ENCODE measurements around the gene PTPRZ1. TPM values are rescaled to one million over a fixed set of nuclear protein-coding genes. Genes with fewer than 3 reads are reported as not detected.

Gene PTPRZ1
- total and polyA plus RNA-seq, 2 of the 4 experiments (the other 2 are of a cell fraction): not detected

DNA sequence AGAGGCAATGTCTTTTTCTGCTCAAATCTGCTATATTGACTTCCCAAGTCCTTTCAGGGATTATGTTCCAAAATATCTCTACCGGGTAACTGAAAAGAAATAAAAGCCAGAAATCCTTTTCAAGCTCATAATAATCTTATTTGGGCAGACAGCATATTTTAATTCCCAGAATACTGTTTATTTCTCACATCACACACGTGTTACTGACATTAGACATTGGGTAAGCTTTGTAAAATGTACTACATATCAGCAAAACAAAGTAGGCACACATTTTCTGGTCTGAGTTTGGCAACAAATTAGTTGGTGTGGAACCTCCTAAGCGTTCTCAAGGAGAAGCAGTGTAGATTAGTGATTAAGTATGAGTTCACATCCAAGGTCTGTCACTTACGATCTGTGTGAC lies 10.4 kb upstream of the PTPRZ1 start:
- no peaks in the 10 kb centered on the region for H3K4me1 ChIP-seq (ENCODE audit: control insufficient read depth, insufficient read depth, low read length)
- H4K8ac ChIP-seq (ENCODE audit: low read depth in 2 of 2, low read length in 2 of 2): no peak overlapping the region
- H3K4ac ChIP-seq (ENCODE audit: low read depth, low read length): no peak overlapping the region
- intact Hi-C loops (cut with micrococcal nuclease) (no loop called here), in situ Hi-C loops (cut with MboI; ENCODE audit: low sequenced_read_pairs) (no loop called here), dilution Hi-C loops (cut with HindIII; ENCODE audit: low sequenced_read_pairs, unreplicated experiment) (no loop called here)
- H3K23ac ChIP-seq (ENCODE audit: low read depth, low read length): no peak overlapping the region
- no peak overlapping the region for H2AFZ ChIP-seq (replicated peaks; ENCODE audit: low read length, poor library complexity)
- H3K56ac ChIP-seq (ENCODE audit: extremely low read depth, insufficient read depth, low read length): no peak overlapping the region
- no peak for DNase-seq
- H2BK120ac ChIP-seq (ENCODE audit: low read depth, low read length): no peak overlapping the region
- no peak overlapping the region for H3K4me3 ChIP-seq (ENCODE audit: insufficient read depth, low read depth, low read length)
- no peaks in the 10 kb centered on the region for H3K9me3 ChIP-seq (ENCODE audit: control insufficient read depth, insufficient read depth, low read length)
- no TSS peak for BruUV-seq (replicated peaks)
- H3K79me1 ChIP-seq (ENCODE audit: low read depth in 1 of 2, low read length in 2 of 2): no peaks in the 10 kb centered on the region
- H3K27me3 ChIP-seq (ENCODE audit: control insufficient read depth, insufficient read depth, low read length): no peaks in the 10 kb centered on the region
- no peak overlapping the region for H2BK20ac ChIP-seq (ENCODE audit: low read depth, low read length)
- ChIA-PET POLR2A (ENCODE audit: unreplicated experiment) (interaction anchor here (0.6 kb wide), 1 partner anchor 681 kb away, joined by 3 read pairs; no protein-coding TSS in a partner anchor), CTCF (interaction anchor here (0.9 kb wide), 1 partner anchor 79 kb away, joined by 3 read pairs; no protein-coding TSS in a partner anchor)
- no peak overlapping the region for H4K5ac ChIP-seq (ENCODE audit: low read depth, low read length)
- H3K4me2 ChIP-seq (ENCODE audit: low read depth, low read length): no peak overlapping the region
- TF ChIP-seq, protein P1, sequence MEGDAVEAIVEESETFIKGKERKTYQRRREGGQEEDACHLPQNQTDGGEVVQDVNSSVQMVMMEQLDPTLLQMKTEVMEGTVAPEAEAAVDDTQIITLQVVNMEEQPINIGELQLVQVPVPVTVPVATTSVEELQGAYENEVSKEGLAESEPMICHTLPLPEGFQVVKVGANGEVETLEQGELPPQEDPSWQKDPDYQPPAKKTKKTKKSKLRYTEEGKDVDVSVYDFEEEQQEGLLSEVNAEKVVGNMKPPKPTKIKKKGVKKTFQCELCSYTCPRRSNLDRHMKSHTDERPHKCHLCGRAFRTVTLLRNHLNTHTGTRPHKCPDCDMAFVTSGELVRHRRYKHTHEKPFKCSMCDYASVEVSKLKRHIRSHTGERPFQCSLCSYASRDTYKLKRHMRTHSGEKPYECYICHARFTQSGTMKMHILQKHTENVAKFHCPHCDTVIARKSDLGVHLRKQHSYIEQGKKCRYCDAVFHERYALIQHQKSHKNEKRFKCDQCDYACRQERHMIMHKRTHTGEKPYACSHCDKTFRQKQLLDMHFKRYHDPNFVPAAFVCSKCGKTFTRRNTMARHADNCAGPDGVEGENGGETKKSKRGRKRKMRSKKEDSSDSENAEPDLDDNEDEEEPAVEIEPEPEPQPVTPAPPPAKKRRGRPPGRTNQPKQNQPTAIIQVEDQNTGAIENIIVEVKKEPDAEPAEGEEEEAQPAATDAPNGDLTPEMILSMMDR (conservative IDR thresholded peaks at IDR 0.05; ENCODE audit: low read depth, low read length): no peak
- WGBS, 2 experiments (ENCODE audit: extremely low coverage in 2 of 2, insufficient read length in 1 of 2): no CpG with 5 or more reads among the region's 4 CpGs
- H3K27ac ChIP-seq (ENCODE audit: insufficient read depth, low read length): no peak overlapping the region
- no peak overlapping the region for H2AK5ac ChIP-seq (ENCODE audit: low read depth, low read length)
- H3K14ac ChIP-seq (replicated peaks; ENCODE audit: low read depth, low read length): no peak overlapping the region
- no peak overlapping the region for H2BK15ac ChIP-seq (ENCODE audit: low read depth, low read length)
- H4K91ac ChIP-seq (ENCODE audit: insufficient read depth, low read depth, low read length): no peak overlapping the region
- H2AK9ac ChIP-seq (replicated peaks; ENCODE audit: low read depth, low read length, poor library complexity): no peak overlapping the region
- H3K9ac ChIP-seq (ENCODE audit: low read depth, low read length): no peak overlapping the region
- no peaks in the 10 kb centered on the region for H4K20me1 ChIP-seq (ENCODE audit: insufficient read depth, low read length)
- no peak for ATAC-seq (ENCODE audit: low read depth)
- H3K18ac ChIP-seq (ENCODE audit: low read depth, low read length): no peak overlapping the region
- H3K36me3 ChIP-seq (ENCODE audit: control insufficient read depth, insufficient read depth, low read length): no peaks in the 10 kb centered on the region
- H2BK5ac ChIP-seq (ENCODE audit: low read depth, low read length, poor library complexity, severe bottlenecking): no peak overlapping the region
- no peaks in the 10 kb centered on the region for H3K9me1 ChIP-seq (ENCODE audit: insufficient read depth, low read length)
